DOHH2 (cell line): ENCODE measurements around the gene TBXA2R.

Experiments
- CTCF ChIP-seq: fragments of 200-600 bp; sonication (generic); IDR thresholded peaks from one replicate; pipeline ENCODE4 v1.5.1; 2014; ENCODE audit warnings: antibody characterized with exemption, mild to moderate bottlenecking, low read depth, low read length; ENCODE audit not compliant: poor library complexity, severe bottlenecking
- EZH2phosphoT487 ChIP-seq: fragments of 200-600 bp; sonication (generic); IDR thresholded peaks from 2 replicates; pipeline ENCODE4 v1.6.1; 2017; ENCODE audit warnings: borderline replicate concordance, mild to moderate bottlenecking, antibody characterized with exemption, low read length, moderate library complexity, mixed read lengths

- TF ChIP-seq CTCF (no peak), EZH2phosphoT487 (no peak)
Measured at GRCh38 chr19:3632098-3632497, 25.4 kb upstream of the TBXA2R start.
